Activated naive CD8-positive, alpha-beta T cell treated with anti-CD3 and anti-CD28 coated beads for 36 hours (primary cell): ENCODE measurements around the gene OPCML. TPM values are rescaled to one million over a fixed set of nuclear protein-coding genes. Genes with fewer than 3 reads are reported as not detected.

Source experiments
- DNase-seq: peaks from one replicate; pipeline ENCODE4 v3.0.0; 2021
- H3K27ac Mint-ChIP-seq: one replicate; pipeline ENCODE4 v1.8.0; 2022; ENCODE audit warnings: mild to moderate bottlenecking, moderate library complexity, mixed read lengths
- H3K27me3 Mint-ChIP-seq: one replicate; pipeline ENCODE4 v1.8.0; 2022; ENCODE audit warnings: mild to moderate bottlenecking, mixed read lengths
- H3K36me3 Mint-ChIP-seq: one replicate; pipeline ENCODE4 v1.8.0; 2021; ENCODE audit warnings: mild to moderate bottlenecking, mixed read lengths
- H3K4me1 Mint-ChIP-seq: one replicate; pipeline ENCODE4 v1.8.0; 2021; ENCODE audit warnings: mixed read lengths
- H3K4me3 Mint-ChIP-seq: one replicate; pipeline ENCODE4 v1.8.0; 2022; ENCODE audit warnings: mild to moderate bottlenecking, moderate library complexity, mixed read lengths
- H3K9me3 Mint-ChIP-seq: one replicate; pipeline ENCODE4 v1.8.0; 2022; ENCODE audit warnings: mixed read lengths
- total RNA-seq, 2 experiments: library from RNA; stranded (reverse); gene quantifications; one replicate each; pipeline ENCODE4 v1.2.3, GENCODE V29; 2021

OPCML gene
- total RNA-seq, 2 experiments from 2014 or later = not detected

DNA sequence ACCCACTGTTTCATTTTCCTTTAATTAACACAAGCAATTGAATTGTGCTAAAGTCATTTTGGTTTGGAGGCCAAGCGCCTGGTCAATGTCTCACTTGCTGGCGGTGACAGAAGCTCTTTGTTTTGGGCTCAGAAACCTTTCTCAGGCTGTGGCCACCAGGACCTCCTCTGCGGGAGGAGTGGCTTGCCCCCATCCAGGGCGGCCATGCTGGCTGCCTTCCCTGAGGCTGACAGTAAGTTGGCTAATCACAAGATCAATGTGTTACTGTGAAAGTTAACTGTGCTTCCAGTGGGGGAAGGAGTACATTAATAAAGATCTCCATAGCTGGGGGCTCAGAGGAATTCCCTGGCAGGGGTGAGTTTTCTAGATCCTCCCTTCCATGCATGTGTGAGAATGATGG is 1087.4 kb downstream of the OPCML start:
- Mint-ChIP-seq H3K36me3 (no peaks in the 10 kb centered on the region), H3K27me3 (no peaks in the 10 kb centered on the region), H3K4me3 (no peak overlapping the region), H3K9me3 (no peaks in the 10 kb centered on the region), H3K27ac (no peak overlapping the region), H3K4me1 (no peaks in the 10 kb centered on the region)
- DNase-seq = no peak

- no peak overlapping the region for H3K27ac Mint-ChIP-seq
- no peak for DNase-seq
- H3K9me3 Mint-ChIP-seq = no peaks in the 10 kb centered on the region
- no peaks in the 10 kb centered on the region for H3K4me1 Mint-ChIP-seq
- no peak overlapping the region for H3K4me3 Mint-ChIP-seq
- no peaks in the 10 kb centered on the region for H3K27me3 Mint-ChIP-seq
- no peaks in the 10 kb centered on the region for H3K36me3 Mint-ChIP-seq
Observed at GRCh38 chr11:132439711-132440255, 1092.5 kb downstream of the OPCML start.

- no peaks in the 10 kb centered on the region for H3K9me3 Mint-ChIP-seq
- H3K4me1 Mint-ChIP-seq = no peaks in the 10 kb centered on the region
- no peak overlapping the region for H3K4me3 Mint-ChIP-seq
- H3K27me3 Mint-ChIP-seq = no peaks in the 10 kb centered on the region
- DNase-seq = no peak
- H3K27ac Mint-ChIP-seq = no peak overlapping the region
- H3K36me3 Mint-ChIP-seq = no peaks in the 10 kb centered on the region
Observed at GRCh38 chr11:132438418-132438817, 1093.9 kb downstream of the OPCML start.

GRCh38 chr11:132430429-132431062 is 1101.8 kb downstream of the OPCML start:
- Mint-ChIP-seq H3K36me3 (no peaks in the 10 kb centered on the region), H3K27ac (no peak overlapping the region), H3K4me3 (no peak overlapping the region), H3K4me1 (peaks cover 2% of the 10 kb centered on the region), H3K9me3 (peaks cover 5% of the 10 kb centered on the region), H3K27me3 (peaks cover 7% of the 10 kb centered on the region)
- no peak for DNase-seq

DNA sequence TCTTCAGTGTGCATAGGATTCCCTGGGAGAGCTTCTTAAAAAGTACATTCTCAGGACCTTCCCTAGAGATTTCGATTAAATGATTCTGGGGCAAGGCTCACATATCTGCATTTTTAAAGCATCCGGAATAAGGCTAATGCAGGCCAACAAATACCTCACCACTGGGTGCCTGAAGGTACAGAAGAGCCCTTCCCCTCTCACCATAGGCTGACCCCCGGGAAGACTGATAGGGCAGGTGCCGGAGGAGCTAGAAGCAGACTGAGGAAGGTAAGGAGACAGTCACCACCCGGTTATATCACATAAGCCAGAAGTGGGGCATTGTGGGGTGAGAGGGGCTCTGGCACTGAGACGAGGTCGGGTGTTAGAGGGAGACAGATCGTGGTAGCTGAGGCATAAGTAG is 1102.6 kb downstream of the OPCML start:
- Mint-ChIP-seq H3K4me1 (peaks cover 2% of the 10 kb centered on the region), H3K27me3 (peaks cover 7% of the 10 kb centered on the region), H3K27ac (no peak overlapping the region), H3K36me3 (no peaks in the 10 kb centered on the region), H3K4me3 (no peak overlapping the region), H3K9me3 (peaks cover 5% of the 10 kb centered on the region)
- no peak for DNase-seq

DNA sequence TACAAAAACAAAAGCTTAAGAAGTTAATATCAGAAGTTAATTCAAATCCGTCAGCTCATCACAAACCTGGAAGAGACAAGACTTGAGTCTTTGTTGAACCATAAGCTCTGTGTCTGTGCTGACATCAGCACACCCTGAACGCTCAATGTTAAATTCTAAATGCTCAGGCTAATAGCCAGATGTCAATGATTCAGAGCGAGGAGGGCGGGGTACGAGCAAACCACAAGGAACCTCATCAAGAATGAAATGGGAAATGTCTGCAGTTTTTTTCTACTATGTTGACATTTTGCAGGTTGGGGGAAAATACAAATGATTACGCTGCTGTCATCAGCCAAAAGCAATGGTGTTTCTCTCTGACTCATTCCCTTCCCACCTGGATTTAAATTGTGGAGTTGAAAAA is 1104.7 kb downstream of the OPCML start:
- Mint-ChIP-seq H3K27me3 (peaks cover 7% of the 10 kb centered on the region), H3K4me3 (no peak overlapping the region), H3K4me1 (peaks cover 2% of the 10 kb centered on the region), H3K36me3 (no peaks in the 10 kb centered on the region), H3K9me3 (peaks cover under 1% of the 10 kb centered on the region), H3K27ac (no peak overlapping the region)
- no peak for DNase-seq

DNA sequence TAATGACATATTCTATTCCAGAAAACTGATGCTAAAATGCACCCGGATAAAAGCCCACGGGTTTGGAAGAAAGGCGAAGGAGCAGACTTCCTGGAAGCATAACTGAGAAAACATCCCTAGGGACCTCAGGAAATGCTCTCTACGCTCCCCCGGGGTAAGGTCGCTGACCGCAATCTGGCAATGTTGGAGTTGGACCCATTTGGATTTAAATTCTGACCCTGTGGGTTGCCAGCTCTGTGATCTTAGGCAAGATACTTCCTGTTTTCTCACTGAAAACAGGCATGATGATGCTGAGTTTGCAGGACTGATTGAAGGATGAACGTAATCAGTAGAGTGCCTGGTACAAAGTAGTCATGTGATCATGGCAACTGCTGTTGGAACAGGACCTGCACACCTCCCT is 1107.9 kb downstream of the OPCML start:
- DNase-seq = no peak
- Mint-ChIP-seq H3K36me3 (no peaks in the 10 kb centered on the region), H3K4me3 (no peak overlapping the region), H3K4me1 (no peaks in the 10 kb centered on the region), H3K27me3 (no peaks in the 10 kb centered on the region), H3K27ac (no peak overlapping the region), H3K9me3 (peaks cover 2% of the 10 kb centered on the region)

DNA sequence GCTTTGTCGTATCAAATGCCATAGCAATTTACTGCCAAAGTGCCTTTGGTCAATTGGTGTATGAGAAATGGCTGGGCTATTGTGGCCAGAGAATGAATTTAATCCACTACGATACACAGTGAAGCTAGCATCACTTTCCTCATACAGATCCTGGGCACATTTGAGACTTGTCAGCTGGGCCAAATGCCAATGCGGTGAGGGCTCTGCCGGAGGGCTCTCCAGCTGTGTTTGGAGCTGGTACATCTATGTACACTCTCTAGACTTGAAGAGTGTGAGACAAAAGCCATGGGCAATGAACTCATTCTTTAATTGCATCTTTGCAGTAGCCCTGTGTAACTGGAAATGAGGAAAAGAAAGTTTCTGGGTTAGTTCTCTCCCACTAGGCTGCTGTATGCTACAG is 1109.0 kb downstream of the OPCML start:
- no peak for DNase-seq
- Mint-ChIP-seq H3K4me3 (no peak overlapping the region), H3K36me3 (no peaks in the 10 kb centered on the region), H3K27ac (no peak overlapping the region), H3K27me3 (no peaks in the 10 kb centered on the region), H3K4me1 (no peaks in the 10 kb centered on the region), H3K9me3 (peaks cover 2% of the 10 kb centered on the region)

- Mint-ChIP-seq H3K9me3 (peaks cover 2% of the 10 kb centered on the region), H3K27me3 (no peaks in the 10 kb centered on the region), H3K27ac (no peak overlapping the region), H3K4me3 (no peak overlapping the region), H3K36me3 (no peaks in the 10 kb centered on the region), H3K4me1 (no peaks in the 10 kb centered on the region)
- DNase-seq = no peak
Observed at GRCh38 chr11:132422722-132423121, 1109.6 kb downstream of the OPCML start.

- Mint-ChIP-seq H3K27me3 (no peaks in the 10 kb centered on the region), H3K36me3 (no peaks in the 10 kb centered on the region)
Observed at GRCh38 chr11:132421555-132421954, 1110.7 kb downstream of the OPCML start.

DNA sequence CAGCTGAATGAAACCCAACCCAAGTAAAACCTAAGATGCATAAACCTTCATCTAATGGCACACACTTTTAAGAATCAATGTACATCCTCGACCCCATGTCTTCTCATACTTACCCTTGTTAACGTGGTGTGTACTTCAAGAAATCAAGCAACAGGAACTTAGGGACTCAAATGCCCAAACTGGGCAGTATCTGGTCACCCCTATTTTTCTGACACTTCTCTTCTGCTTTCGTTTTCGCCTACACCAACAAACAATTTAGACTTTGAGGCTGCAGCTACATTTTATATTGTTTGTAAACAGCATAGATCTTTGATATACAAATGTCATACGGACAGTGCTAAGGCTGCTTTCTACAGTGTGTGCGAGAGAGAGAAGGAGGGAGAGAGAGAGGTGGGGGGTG is 1117.8 kb downstream of the OPCML start:
- no peak overlapping the region for H3K27ac Mint-ChIP-seq
- H3K9me3 Mint-ChIP-seq = no peaks in the 10 kb centered on the region
- H3K36me3 Mint-ChIP-seq = no peaks in the 10 kb centered on the region
- no peaks in the 10 kb centered on the region for H3K4me1 Mint-ChIP-seq
- no peak for DNase-seq
- H3K27me3 Mint-ChIP-seq = no peaks in the 10 kb centered on the region
- H3K4me3 Mint-ChIP-seq = no peak overlapping the region

More at GRCh38 chr11:132421555-132421954, 1110.7 kb downstream of the OPCML start:
- H3K27ac Mint-ChIP-seq = no peak overlapping the region
- peaks cover 2% of the 10 kb centered on the region for H3K9me3 Mint-ChIP-seq
- no peak overlapping the region for H3K4me3 Mint-ChIP-seq
- DNase-seq = no peak
- H3K4me1 Mint-ChIP-seq = no peaks in the 10 kb centered on the region

DNA sequence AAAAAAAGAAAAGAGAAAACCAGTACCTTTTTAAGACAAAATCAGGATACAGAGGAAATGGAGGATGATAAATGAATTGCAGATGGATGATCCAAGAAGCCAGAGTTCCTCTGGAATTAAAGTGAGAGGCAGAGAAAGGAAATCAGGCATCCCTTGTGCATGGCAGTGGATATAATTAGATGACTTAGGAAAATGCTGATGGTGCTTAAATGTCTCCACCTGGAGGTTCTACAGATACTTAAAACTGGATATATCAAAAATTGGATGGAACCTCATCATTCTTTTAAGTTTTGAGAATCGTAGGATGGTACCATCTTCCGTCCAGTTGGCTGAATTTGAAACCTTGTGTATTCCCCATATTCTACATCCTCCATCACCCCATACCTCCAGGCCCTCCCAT is 1121.9 kb downstream of the OPCML start:
- H3K27me3 Mint-ChIP-seq = no peaks in the 10 kb centered on the region
- no peak for DNase-seq
- H3K4me1 Mint-ChIP-seq = no peaks in the 10 kb centered on the region
- H3K9me3 Mint-ChIP-seq = peaks cover 4% of the 10 kb centered on the region
- no peak overlapping the region for H3K4me3 Mint-ChIP-seq
- no peaks in the 10 kb centered on the region for H3K36me3 Mint-ChIP-seq
- H3K27ac Mint-ChIP-seq = no peak overlapping the region

- H3K27me3 Mint-ChIP-seq = no peaks in the 10 kb centered on the region
- H3K27ac Mint-ChIP-seq = no peak overlapping the region
Observed at GRCh38 chr11:132409573-132410355, 1122.5 kb downstream of the OPCML start.

GRCh38 chr11:132408877-132409276 is 1123.4 kb downstream of the OPCML start:
- H3K4me3 Mint-ChIP-seq = no peak overlapping the region
- peaks cover 4% of the 10 kb centered on the region for H3K9me3 Mint-ChIP-seq
- H3K36me3 Mint-ChIP-seq = no peaks in the 10 kb centered on the region
- no peaks in the 10 kb centered on the region for H3K27me3 Mint-ChIP-seq
- no peaks in the 10 kb centered on the region for H3K4me1 Mint-ChIP-seq
- DNase-seq = no peak
- no peak overlapping the region for H3K27ac Mint-ChIP-seq

More at GRCh38 chr11:132409573-132410355, 1122.5 kb downstream of the OPCML start:
- H3K9me3 Mint-ChIP-seq = peaks cover 4% of the 10 kb centered on the region
- H3K4me3 Mint-ChIP-seq = no peak overlapping the region
- H3K4me1 Mint-ChIP-seq = no peaks in the 10 kb centered on the region
- DNase-seq = no peak
- H3K36me3 Mint-ChIP-seq = no peaks in the 10 kb centered on the region

DNA sequence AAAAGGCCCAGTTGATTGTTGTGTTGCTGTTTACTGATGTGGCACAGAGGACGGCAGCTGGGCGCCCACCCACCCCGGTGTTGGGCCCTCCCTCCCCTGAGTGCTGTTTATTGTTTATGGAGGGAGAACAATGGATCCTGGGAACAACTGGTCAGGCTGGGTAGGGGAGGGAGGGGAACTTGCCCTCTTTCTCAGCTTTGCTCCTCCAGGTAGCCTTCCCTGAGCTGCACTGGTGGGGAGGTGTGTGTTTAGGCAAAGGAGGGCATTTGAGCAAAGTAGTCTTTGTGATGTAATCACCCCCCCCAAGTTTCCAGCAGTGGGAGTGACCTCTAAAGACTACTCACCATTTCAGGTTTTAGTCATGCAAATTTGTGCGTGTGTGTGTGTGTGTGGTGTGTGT is 1126.6 kb downstream of the OPCML start:
- no peak for DNase-seq
- no peaks in the 10 kb centered on the region for H3K36me3 Mint-ChIP-seq
- H3K9me3 Mint-ChIP-seq = peaks cover 4% of the 10 kb centered on the region
- H3K4me1 Mint-ChIP-seq = no peaks in the 10 kb centered on the region
- no peak overlapping the region for H3K27ac Mint-ChIP-seq
- no peak overlapping the region for H3K4me3 Mint-ChIP-seq
- H3K27me3 Mint-ChIP-seq = peaks cover 3% of the 10 kb centered on the region
